ENCODE data around the gene OR2T6. TPM values are rescaled to one million over a fixed set of nuclear protein-coding genes. Genes with fewer than 3 reads are reported as not detected.

The OR2T6 gene
- total and polyA plus RNA-seq, 2 donors (not counting 3 experiments of a cell fraction or from before 2014, with no cell fraction given), result not detected

DNA sequence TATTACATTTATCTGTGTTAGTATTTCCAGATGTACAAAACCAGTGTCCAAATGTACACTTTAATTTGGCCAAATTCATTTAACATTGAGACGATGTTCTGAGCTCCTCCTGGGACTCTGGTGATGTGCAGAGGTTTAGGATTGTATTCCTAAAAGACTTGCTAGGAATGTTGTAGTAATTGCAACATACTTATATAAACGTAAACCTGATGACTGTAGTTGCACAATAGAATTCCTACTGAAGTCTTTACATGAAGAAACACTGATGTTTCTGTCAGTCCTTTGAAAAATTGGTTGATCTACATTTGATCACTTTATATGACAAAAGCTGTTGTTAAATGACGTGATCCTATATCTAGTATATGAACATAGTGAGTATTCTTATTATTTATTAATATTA is 32.1 kb upstream of the OR2T6 start:
- Histone ChIP-seq H3K9ac (replicated peaks; ENCODE audit: extremely low read depth, insufficient read depth, low read length) (no peak overlapping the region), H3K79me2 (ENCODE audit: control insufficient read depth, insufficient read depth, low read length) (no peaks in the 10 kb centered on the region), H3K4me2 (ENCODE audit: insufficient read depth, low read length) (no peak overlapping the region), H3K9me3 (replicated peaks; ENCODE audit: control insufficient read depth, insufficient read depth, low read length) (no peaks in the 10 kb centered on the region), H3K27ac (ENCODE audit: insufficient read depth, low read depth, low read length) (no peak overlapping the region), H3K9me1 (replicated peaks; ENCODE audit: control insufficient read depth, extremely low read depth, insufficient read depth, low read length) (no peaks in the 10 kb centered on the region), H3K4me3 (replicated peaks in 1 of 3; ENCODE audit: insufficient read depth in 1 of 3, low read depth in 1 of 3, low read length in 3 of 3) (no peak overlapping the region), H3K4me1 (ENCODE audit: control insufficient read depth, extremely low read depth, insufficient read depth, low read length) (no peaks in the 10 kb centered on the region), H4K20me1 (replicated peaks; ENCODE audit: control insufficient read depth, extremely low read depth, insufficient read depth, low read length) (no peaks in the 10 kb centered on the region), H3K27me3 (ENCODE audit: control insufficient read depth in 2 of 2, insufficient read depth in 2 of 2, low read length in 2 of 2) (no peaks in the 10 kb centered on the region), H2AFZ (ENCODE audit: low read depth, low read length) (no peak overlapping the region), H3K36me3 (ENCODE audit: control insufficient read depth in 2 of 2, extremely low read depth in 1 of 2, insufficient read depth in 2 of 2, low read length in 2 of 2) (no peaks in the 10 kb centered on the region)
- BruUV-seq (replicated peaks), result no TSS peak
- ChIA-PET POLR2A (no interaction called here), CTCF (no interaction called here)
- TF ChIP-seq POLR2A (IDR thresholded peaks at IDR 0.05; ENCODE audit: low read depth, low read length) (no peak), JUN (IDR thresholded peaks at IDR 0.05; ENCODE audit: borderline replicate concordance, insufficient read depth, insufficient read length, low read depth) (no peak), POLR2AphosphoS5 (IDR thresholded peaks at IDR 0.05; ENCODE audit: insufficient read depth, low read depth, low read length) (no peak), EZH2 (IDR thresholded peaks at IDR 0.05; ENCODE audit: borderline replicate concordance, low read depth, low read length, severe bottlenecking) (no peak), MYC (IDR thresholded peaks at IDR 0.05; ENCODE audit: low read depth, low read length) (no peak), FOS (IDR thresholded peaks at IDR 0.05; ENCODE audit: borderline replicate concordance, insufficient read depth, low read length) (no peak), GATA2 (IDR thresholded peaks at IDR 0.05; ENCODE audit: insufficient read depth, insufficient read length, low read depth, low read length) (no peak)
- TF ChIP-seq, protein P1, sequence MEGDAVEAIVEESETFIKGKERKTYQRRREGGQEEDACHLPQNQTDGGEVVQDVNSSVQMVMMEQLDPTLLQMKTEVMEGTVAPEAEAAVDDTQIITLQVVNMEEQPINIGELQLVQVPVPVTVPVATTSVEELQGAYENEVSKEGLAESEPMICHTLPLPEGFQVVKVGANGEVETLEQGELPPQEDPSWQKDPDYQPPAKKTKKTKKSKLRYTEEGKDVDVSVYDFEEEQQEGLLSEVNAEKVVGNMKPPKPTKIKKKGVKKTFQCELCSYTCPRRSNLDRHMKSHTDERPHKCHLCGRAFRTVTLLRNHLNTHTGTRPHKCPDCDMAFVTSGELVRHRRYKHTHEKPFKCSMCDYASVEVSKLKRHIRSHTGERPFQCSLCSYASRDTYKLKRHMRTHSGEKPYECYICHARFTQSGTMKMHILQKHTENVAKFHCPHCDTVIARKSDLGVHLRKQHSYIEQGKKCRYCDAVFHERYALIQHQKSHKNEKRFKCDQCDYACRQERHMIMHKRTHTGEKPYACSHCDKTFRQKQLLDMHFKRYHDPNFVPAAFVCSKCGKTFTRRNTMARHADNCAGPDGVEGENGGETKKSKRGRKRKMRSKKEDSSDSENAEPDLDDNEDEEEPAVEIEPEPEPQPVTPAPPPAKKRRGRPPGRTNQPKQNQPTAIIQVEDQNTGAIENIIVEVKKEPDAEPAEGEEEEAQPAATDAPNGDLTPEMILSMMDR (IDR thresholded peaks at IDR 0.05; ENCODE audit: extremely low read depth in 1 of 2, insufficient read depth in 1 of 2, low read depth in 1 of 2, low read length in 2 of 2), result no peak
- TF ChIP-seq, protein P2, sequence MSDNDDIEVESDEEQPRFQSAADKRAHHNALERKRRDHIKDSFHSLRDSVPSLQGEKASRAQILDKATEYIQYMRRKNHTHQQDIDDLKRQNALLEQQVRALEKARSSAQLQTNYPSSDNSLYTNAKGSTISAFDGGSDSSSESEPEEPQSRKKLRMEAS (IDR thresholded peaks at IDR 0.05; ENCODE audit: insufficient read depth, insufficient read length), result no peak
- intact Hi-C loops (cut with micrococcal nuclease) (no loop called here), dilution Hi-C loops (cut with MboI; ENCODE audit: extremely low pct_ligation_motif_present, low sequenced_read_pairs) (no loop called here)
- no peak for DNase-seq (ENCODE audit: low read depth, low spot score)
- FAIRE-seq, result no peak

Measured in endothelial cell of umbilical vein (primary cell).